ENCODE measurements around the gene GPR3.

GRCh38 chr1:27409669-27410068 lies 17.2 kb downstream of the GPR3 start:
- TF ChIP-seq, protein P1, sequence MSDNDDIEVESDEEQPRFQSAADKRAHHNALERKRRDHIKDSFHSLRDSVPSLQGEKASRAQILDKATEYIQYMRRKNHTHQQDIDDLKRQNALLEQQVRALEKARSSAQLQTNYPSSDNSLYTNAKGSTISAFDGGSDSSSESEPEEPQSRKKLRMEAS (IDR thresholded peaks at IDR 0.05), result no peak
- TF ChIP-seq CTCF (IDR thresholded peaks at IDR 0.05; ENCODE audit: low read depth, low read length, missing input control), result no peak
- no peak for TF ChIP-seq HNF4A (conservative IDR thresholded peaks at IDR 0.05)
- no peak for TF ChIP-seq ZBTB33 (IDR thresholded peaks at IDR 0.05)
